GM23338 (cell line): ENCODE results near the gene KDM1A. TPM values are rescaled to one million over a fixed set of nuclear protein-coding genes. Genes with fewer than 3 reads are reported as not detected.

Experiments
- CREB1 ChIP-seq: fragments of 250-450 bp; sonication (Bioruptor Pico); IDR thresholded peaks from 2 replicates; pipeline ENCODE4 v1.5.0; 2020; ENCODE audit warnings: low read depth, mild to moderate bottlenecking, moderate library complexity
- EZH2 ChIP-seq: fragments of 200-600 bp; sonication (generic); IDR thresholded peaks from one replicate; pipeline ENCODE4 v1.8.0; 2017; ENCODE audit warnings: antibody characterized with exemption, mild to moderate bottlenecking, low read depth; ENCODE audit not compliant: unreplicated experiment
- STAT1 ChIP-seq: IDR thresholded peaks from one replicate; pipeline ENCODE4 v1.6.1; 2016; ENCODE audit warnings: antibody characterized with exemption; ENCODE audit not compliant: unreplicated experiment
- polyA plus RNA-seq: library from polyadenylated mRNA; unstranded; fragments of >200 nt; fragmentation: Nextera tagmentation; extraction: Ambion mirVana; gene quantifications from 2 replicates; pipeline ENCODE4 v1.2.1, GENCODE V29; 2016
- total RNA-seq: library from RNA; depleted of rRNA; stranded (reverse); fragments of >200 nt; shearing (Covaris generic); gene quantifications from 2 replicates; pipeline ENCODE4 v1.2.3, GENCODE V29; 2014
- TF ChIP-seq, protein P1 (sequence below): fragments of 250-450 bp; sonication (Bioruptor Pico); IDR thresholded peaks from 2 replicates; pipeline ENCODE4 v1.5.0; 2020; ENCODE audit warnings: mild to moderate bottlenecking, moderate library complexity
- TF ChIP-seq, protein P2 (sequence below), 2 experiments: fragments of 200-600 bp in 1 of 2; sonication (generic) in 1 of 2; conservative IDR thresholded peaks; 2 replicates each; pipeline versions ENCODE4 v1.5.1 to v1.6.1; 2016 to 2017; ENCODE audit warnings: antibody characterized with exemption in 2 of 2, low read depth in 2 of 2, mild to moderate bottlenecking in 2 of 2, moderate library complexity in 1 of 2
- TF ChIP-seq, protein P3 (sequence below): IDR thresholded peaks from 2 replicates; pipeline ENCODE4 v1.6.1; 2016; ENCODE audit warnings: antibody characterized with exemption

Gene KDM1A
- total and polyA plus RNA-seq, 2 experiments from 2014 or later, result 86.4 to 252 TPM

DNA sequence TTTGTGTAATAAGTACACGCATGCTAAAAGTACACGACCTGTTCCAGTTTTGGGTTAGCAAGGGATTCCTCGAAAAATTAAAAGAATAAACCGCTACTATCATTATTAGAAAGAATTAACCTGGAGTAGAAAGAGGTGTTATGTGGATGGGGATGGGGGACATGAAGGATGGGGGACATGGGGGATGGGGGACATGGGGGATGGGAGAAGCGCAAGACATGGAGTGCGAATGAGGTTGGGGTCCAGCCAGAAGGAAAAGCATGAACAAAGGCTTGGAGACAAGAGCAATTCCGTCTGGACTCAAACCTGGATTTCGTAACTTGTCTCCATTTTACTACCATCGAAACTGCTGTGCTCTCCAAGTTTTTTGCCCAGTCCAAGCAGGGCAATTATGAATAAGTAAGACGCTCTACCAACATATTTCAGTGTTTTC is 591 bp upstream of the KDM1A start (continued):
- TF ChIP-seq, protein P1, sequence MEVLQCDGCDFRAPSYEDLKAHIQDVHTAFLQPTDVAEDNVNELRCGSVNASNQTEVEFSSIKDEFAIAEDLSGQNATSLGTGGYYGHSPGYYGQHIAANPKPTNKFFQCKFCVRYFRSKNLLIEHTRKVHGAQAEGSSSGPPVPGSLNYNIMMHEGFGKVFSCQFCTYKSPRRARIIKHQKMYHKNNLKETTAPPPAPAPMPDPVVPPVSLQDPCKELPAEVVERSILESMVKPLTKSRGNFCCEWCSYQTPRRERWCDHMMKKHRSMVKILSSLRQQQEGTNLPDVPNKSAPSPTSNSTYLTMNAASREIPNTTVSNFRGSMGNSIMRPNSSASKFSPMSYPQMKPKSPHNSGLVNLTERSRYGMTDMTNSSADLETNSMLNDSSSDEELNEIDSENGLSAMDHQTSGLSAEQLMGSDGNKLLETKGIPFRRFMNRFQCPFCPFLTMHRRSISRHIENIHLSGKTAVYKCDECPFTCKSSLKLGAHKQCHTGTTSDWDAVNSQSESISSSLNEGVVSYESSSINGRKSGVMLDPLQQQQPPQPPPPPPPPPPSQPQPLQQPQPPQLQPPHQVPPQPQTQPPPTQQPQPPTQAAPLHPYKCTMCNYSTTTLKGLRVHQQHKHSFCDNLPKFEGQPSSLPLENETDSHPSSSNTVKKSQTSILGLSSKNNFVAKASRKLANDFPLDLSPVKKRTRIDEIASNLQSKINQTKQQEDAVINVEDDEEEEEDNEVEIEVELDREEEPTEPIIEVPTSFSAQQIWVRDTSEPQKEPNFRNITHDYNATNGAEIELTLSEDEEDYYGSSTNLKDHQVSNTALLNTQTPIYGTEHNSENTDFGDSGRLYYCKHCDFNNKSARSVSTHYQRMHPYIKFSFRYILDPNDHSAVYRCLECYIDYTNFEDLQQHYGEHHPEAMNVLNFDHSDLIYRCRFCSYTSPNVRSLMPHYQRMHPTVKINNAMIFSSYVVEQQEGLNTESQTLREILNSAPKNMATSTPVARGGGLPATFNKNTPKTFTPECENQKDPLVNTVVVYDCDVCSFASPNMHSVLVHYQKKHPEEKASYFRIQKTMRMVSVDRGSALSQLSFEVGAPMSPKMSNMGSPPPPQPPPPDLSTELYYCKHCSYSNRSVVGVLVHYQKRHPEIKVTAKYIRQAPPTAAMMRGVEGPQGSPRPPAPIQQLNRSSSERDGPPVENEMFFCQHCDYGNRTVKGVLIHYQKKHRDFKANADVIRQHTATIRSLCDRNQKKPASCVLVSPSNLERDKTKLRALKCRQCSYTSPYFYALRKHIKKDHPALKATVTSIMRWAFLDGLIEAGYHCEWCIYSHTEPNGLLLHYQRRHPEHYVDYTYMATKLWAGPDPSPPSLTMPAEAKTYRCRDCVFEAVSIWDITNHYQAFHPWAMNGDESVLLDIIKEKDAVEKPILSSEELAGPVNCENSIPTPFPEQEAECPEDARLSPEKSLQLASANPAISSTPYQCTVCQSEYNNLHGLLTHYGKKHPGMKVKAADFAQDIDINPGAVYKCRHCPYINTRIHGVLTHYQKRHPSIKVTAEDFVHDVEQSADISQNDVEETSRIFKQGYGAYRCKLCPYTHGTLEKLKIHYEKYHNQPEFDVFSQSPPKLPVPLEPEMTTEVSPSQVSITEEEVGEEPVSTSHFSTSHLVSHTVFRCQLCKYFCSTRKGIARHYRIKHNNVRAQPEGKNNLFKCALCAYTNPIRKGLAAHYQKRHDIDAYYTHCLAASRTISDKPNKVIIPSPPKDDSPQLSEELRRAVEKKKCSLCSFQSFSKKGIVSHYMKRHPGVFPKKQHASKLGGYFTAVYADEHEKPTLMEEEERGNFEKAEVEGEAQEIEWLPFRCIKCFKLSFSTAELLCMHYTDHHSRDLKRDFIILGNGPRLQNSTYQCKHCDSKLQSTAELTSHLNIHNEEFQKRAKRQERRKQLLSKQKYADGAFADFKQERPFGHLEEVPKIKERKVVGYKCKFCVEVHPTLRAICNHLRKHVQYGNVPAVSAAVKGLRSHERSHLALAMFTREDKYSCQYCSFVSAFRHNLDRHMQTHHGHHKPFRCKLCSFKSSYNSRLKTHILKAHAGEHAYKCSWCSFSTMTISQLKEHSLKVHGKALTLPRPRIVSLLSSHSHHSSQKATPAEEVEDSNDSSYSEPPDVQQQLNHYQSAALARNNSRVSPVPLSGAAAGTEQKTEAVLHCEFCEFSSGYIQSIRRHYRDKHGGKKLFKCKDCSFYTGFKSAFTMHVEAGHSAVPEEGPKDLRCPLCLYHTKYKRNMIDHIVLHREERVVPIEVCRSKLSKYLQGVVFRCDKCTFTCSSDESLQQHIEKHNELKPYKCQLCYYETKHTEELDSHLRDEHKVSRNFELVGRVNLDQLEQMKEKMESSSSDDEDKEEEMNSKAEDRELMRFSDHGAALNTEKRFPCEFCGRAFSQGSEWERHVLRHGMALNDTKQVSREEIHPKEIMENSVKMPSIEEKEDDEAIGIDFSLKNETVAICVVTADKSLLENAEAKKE (CRISPR knock-in tag), result no peak
- TF ChIP-seq EZH2 (no peak), STAT1 (no peak), CREB1 (no peak)
- TF ChIP-seq, protein P2, sequence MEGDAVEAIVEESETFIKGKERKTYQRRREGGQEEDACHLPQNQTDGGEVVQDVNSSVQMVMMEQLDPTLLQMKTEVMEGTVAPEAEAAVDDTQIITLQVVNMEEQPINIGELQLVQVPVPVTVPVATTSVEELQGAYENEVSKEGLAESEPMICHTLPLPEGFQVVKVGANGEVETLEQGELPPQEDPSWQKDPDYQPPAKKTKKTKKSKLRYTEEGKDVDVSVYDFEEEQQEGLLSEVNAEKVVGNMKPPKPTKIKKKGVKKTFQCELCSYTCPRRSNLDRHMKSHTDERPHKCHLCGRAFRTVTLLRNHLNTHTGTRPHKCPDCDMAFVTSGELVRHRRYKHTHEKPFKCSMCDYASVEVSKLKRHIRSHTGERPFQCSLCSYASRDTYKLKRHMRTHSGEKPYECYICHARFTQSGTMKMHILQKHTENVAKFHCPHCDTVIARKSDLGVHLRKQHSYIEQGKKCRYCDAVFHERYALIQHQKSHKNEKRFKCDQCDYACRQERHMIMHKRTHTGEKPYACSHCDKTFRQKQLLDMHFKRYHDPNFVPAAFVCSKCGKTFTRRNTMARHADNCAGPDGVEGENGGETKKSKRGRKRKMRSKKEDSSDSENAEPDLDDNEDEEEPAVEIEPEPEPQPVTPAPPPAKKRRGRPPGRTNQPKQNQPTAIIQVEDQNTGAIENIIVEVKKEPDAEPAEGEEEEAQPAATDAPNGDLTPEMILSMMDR (conservative IDR thresholded peaks at IDR 0.05; ENCODE audit: low read depth in 2 of 2), result no peak
- TF ChIP-seq, protein P3, sequence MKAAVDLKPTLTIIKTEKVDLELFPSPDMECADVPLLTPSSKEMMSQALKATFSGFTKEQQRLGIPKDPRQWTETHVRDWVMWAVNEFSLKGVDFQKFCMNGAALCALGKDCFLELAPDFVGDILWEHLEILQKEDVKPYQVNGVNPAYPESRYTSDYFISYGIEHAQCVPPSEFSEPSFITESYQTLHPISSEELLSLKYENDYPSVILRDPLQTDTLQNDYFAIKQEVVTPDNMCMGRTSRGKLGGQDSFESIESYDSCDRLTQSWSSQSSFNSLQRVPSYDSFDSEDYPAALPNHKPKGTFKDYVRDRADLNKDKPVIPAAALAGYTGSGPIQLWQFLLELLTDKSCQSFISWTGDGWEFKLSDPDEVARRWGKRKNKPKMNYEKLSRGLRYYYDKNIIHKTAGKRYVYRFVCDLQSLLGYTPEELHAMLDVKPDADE, result no peak
